ENCODE measurements around the gene TUBB1.

TUBB1 gene

DNA sequence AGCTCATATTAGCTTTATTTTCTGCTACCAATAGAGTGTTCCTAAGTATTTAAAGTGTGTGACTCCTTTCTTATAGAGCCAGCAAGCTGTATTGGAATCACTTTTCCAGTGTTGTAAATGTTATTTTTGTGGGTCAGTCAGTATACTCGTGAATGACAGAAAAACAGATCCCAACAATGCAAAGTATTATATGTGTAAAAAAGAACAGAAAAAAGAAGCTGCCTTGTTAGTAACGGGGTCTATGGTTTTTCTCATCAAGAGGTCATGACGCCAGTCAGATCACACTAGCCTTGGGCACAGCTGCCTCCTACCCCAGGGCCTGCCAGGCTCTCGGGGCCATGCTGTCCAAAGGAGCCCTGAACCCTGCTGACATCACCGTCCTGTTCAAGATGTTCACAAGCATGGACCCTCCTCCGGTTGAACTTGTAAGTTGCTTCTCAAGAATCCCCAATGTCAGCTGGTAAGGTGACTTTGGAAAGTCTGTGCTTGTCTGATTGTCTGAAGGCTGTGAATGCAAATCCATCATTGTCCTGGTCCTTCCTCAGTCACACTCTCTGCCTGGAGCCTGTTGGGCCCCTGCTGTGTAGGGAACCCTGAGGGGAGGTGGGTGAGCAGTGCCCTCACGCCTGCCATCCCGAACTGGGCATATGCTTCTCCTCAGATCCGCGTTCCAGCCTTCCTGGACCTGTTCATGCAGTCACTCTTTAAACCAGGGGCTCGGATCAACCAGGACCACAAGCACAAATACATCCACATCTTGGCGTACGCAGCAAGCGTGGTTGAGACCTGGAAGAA is 28.4 kb upstream of the TUBB1 start:
- no peak for FAIRE-seq

DNA sequence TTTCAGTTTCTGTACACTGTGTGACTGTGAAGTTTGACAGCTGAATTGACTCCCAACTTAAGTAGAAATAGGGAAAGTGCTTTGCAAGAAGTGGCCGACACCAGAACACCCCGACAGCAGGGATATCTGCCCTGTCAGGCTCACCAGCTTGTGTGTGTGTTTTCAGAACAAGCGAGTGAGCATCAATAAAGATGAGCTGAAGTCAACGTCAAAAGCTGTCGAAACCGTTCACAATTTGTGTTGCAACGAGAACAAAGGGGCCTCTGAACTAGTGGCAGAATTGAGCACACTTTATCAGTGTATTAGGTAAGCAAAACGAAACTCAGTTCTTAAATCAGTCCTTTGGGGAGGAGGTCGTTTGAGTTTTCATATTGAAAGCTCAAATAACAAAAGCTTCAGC is 27.5 kb upstream of the TUBB1 start:
- no peak for FAIRE-seq

DNA sequence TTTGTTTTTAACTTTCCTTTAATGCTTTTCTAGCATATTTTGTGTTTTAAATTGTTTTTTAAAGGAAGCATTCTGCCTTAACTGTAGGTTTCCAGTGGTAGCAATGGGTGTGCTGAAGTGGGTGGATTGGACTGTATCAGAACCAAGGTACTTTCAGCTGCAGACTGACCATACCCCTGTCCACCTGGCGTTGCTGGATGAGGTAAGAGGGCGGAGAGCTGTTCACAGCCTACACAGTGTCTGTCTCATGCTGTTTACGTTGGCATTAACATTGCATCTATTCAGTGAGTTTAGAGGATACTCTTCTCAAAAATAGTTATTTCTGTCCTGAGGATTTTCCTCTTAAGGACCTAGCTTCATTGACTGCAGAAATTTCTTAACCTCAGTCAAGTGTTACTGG is 26.3 kb upstream of the TUBB1 start:
- FAIRE-seq, result no peak

DNA sequence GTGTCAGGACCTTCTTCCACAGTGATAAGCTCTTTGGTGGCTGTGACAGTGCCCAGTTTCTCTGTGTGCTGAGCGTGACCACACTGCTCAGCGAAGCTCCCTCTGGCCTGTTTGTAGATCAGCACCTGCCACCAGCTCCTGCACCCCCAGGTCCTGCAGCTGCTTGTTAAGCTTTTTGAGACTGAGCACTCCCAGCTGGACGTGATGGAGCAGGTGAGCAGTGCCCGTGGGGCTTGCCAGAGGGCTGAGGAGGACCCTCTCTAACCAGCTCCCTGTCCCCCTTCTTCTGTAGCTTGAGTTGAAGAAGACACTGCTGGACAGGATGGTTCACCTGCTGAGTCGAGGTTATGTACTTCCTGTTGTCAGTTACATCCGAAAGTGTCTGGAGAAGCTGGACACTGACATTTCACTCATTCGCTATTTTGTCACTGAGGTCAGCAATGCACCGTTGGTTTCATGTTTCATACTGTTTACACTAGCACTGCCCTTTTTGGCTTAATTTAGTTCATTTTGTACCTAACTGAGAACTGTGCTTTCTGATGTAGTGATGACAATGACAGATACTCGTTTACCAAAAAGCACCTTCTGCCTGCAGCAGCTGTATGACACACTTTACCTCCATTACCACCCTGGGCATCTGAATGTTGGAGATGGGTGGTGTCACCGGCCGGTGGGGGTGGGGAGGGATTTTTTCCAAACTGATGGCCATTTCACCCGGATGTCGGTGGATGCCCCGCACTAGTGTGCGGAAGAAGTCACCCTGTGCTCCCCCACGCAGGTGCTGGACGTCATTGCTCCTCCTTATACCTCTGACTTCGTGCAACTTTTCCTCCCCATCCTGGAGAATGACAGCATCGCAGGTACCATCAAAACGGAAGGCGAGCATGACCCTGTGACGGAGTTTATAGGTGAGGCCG is 25.6 kb upstream of the TUBB1 start:
- no peak for FAIRE-seq

DNA sequence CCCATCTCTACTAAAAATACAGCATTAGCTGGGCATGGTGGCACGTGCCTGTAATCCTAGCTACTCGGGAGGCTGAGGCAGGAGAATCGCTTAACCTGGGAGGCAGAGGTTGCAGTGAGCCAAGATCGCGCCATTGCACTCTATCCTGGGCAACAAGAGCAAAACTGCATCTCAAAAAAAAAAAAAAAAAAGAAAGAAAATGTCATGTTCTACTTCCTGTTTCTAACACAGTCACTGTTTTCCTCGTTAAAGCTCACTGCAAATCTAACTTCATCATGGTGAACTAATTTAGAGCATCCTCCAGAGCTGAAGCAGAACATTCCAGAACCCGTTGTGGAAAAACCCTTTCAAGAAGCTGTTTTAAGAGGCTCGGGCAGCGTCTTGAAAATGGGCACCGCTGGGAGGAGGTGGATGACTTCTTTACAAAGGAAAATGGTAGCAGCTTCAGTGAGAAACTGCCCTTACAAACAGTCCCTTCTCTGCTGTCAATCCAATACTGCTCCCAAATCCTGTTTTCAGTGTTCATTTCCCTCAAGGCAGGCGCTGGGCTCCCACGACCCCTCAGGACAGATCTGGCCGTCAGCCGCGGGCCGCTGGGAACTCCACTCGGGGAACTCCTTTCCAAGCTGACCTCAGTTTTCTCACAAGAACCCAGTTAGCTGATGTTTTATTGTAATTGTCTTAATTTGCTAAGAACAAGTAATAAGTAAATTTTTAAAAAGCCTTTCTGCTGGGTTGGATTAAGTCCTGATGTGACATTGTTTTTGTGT is 24.7 kb upstream of the TUBB1 start:
- no peak for FAIRE-seq

DNA sequence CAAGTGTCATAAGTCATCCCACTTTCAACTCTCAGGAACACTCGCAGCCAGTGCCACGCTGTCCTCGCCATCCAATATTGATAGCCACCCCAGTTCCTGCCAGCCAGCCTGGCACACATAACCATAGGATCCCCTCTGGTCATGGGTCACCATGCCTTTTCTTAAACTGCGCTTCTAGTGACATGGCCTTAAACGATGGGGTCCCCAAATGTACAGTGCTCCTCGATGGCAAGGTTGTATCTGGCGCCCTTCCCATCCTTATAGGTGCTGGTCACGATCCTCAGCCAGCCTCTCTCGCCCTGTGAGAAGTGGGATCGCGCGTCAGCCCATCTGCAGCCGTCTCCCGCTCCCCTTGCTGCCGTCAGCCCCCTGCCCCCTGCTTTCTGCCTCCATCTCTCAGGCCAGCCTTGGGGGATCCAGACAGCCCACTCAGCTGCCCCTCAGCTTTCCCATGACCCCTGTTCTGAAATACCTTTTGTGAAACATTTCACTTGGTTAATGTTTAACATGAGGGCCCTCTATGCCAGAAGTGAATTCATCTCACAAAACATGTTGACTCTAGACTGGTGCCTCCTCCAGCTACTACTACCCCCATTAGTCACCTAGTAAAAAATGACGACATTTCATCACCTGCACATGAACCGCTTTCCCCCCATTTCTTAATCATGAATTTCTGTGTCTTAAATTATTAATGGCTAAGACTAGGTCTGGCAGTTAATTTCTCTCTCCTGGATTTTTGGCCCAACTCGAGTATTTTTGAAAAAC is 23.6 kb upstream of the TUBB1 start:
- FAIRE-seq, result no peak

DNA sequence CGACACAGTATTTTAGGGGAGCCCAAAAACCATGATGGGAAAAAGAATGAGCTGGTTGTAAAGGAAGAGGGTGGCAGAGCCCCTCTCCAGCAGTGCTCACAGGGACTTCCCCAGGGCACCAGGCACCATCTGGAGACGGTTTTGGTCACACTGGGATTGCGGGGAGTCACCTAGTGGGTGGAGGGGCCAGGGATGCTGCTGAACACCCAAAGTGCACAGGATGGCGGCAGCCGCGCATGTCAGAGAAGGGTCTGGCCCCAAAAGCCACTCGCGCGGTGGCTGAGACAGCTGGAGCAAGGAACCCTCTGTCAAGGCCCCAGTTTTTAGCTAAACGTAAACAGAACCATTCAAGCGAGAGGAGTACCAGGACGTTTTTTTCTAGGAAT is 23.0 kb upstream of the TUBB1 start:
- FAIRE-seq, result no peak

DNA sequence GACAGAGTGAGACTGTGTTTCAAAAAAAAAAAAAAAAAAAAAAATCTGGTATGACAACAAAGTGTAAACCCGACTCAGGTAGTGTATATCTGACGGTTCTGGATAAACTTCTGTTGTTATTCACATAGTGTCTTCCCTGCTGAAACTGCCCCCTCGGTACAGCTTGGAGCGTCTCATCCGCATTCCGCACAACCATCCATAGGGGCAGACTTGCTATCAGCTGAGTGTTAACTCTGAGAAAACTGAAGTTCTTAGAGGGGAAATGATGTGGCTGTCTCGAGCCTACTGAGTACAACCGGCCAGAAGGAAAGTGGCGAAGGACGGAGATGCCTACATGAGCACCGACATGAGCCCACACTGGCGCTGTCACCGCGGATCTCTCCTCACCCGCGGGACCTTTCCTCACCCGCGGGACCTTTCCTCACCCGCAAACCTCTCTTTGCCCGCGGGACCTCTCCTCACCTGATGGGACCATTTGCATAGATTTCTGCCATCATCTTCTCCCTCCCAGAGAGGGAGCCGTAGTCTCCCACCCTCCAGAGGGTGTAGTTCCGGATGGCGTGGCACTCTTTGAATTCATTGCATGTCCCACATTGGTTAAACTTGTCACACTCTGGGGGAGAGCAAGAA is 22.0 kb upstream of the TUBB1 start:
- FAIRE-seq, result no peak

DNA sequence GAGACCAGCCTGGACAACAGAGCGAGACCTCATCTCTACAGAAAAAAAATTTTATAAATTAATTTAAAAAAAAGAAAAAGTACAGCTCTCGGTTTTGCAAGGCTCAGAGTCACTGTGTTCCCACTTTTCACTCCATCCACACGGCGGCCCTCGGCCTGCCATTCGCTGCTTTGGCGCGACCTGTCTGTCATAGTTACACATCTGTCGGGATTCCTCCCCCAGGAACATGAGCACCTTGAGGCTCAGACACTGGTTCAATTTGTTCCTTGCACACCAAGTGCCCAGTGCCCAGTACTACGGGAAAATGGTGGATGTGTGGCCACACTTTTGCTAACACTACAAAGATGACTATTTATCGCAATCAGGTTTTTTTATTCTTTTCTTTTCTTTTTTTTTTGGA is 20.6 kb upstream of the TUBB1 start:
- FAIRE-seq, result no peak

DNA sequence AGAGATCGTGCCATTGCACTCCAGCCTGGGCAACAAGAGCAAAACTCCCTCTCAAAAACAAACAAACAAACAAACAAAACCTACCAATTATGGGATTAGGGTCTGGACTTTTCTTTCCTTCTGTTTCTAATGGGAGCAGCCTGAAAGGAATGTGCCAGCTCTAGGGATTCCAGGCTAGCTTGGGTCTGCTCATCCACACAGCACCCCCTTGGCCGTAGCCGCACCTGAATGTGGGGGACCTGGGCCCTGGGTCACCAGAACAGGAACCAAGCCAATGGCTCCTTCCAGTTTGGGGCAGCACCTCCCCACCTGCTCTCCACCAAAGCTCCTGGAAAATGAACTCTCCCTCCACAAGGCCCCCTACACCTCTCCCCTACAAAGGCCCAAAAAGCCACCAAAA is 18.9 kb upstream of the TUBB1 start:
- FAIRE-seq, result no peak

DNA sequence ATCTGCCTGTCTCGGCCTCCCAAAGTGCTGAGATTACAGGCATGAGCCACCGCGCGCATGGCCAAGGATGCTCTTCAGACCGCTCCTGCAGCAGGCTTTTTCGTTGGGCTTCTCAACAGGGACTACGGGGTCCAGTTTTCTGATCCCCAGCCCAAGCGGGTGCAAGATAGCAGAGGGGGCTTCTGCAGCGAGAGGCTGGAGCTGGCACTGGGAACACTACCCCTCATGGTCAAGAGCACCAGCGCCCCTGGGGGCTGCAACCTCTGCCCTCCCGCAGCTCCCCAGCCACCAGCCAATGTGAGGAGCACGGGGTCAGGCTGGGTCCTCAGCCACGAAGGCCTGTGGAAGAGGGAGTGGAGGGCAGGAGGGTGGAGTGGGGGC is 18.2 kb upstream of the TUBB1 start:
- FAIRE-seq, result no peak

DNA sequence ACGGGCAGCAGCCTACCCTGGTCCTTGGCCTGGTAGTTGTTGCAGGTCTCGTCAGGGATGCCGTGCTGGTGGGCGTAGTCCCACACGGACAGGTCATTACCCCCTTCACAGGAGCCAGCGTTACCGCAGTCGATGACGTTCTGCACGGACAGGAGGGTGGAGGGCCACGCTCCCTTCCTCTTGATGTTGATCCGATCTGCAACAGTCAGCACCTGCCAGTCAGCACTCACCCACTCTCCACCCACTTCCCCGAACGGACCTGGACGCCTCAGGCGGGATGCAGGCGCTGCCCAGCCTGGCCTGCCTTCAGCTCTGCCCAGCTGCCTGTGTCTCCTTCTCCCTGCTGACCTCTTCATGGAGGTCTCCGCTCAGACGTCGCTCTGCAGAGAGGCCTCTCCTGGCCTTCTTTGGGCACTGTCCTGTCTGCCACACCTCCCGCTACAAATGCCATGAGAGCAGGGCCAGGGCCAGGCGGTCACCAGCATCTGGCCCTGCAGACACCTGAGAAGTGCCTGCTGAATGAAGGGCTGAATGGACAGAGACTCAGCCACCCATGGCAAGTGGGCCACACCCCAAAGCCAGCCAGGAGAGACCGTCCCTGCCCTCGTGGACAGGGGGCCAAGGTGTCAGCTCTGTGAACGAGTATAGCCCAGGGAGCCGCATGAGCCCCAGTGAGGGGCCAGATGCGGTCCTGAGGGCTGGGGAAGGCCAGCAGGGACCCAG is 17.6 kb upstream of the TUBB1 start:
- no peak for FAIRE-seq

DNA sequence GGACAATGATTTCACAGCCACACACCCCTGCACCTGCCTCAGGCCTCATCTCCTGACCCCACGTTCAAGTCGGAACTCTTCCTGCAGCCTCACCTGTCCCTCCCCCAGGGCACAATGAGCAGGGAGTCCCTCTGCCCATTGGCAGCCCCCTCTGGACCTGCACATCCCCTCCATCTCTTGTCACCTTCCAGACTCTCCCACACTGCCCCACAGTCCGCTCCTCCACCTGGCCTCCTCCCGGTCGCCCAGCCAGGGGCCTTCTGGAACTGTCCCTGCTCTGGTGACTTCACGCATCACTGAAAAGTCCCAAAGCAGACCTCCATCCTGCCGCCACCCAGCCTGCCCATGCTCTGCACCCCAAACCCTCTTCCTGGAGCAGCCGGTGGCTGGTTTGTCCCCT is 16.8 kb upstream of the TUBB1 start:
- FAIRE-seq, result no peak

DNA sequence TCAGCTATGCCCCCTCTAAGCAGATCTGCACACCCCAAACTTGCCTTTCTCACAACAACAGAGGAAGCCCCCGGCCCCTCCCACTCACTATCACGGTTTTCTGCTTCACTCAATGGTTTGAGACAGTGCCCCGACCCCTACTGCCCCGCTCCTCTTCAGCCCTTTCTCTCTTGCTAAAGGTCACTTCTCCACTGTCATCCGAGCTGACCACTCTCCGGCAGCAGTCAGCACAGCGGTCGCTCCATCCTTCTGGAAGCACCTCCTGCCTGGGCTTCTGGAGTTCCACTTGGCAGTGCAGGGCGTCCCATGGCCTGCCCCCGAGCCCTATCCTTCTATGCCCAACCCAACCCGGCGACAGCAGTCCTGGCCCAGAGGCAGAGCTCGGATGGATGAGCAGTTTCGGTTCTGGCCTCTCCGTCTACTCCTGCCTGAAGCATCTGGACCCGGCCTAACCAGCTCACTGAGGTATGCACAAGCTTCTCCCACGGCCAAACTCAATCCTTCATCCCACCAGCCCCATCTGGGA is 16.3 kb upstream of the TUBB1 start:
- no peak for FAIRE-seq

DNA sequence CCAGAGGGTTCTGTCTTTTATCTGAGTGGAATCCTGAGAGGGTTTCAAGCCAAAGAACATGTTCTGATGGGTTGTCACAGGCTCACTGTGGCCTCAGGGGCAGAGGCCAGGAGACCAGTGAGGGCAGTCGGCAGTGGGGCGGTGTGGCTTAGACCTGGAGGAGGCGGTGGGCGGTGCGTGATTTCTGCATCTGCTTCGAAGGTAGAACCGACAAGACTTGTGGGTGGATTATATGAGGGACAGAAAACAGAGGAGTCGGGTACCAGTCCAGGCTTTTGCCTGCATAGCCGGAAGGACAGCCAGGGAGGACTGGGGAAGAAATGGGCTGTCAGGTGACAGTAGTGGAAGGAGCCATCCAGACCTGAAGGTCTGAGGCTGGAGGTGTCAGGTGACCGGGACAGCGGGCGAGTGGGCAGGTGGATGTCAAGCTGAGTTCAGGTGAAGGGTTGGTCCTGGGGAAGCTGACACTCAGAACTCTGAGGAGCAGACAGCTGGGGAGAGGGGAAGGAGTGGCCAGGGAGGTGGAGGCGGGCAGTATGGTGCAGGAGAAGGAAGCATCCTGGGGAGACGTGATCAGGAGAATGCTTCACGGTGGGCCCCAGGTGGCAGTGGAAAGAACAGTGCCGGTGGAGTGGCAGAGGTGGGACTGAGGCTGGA is 15.3 kb upstream of the TUBB1 start:
- FAIRE-seq, result no peak

DNA sequence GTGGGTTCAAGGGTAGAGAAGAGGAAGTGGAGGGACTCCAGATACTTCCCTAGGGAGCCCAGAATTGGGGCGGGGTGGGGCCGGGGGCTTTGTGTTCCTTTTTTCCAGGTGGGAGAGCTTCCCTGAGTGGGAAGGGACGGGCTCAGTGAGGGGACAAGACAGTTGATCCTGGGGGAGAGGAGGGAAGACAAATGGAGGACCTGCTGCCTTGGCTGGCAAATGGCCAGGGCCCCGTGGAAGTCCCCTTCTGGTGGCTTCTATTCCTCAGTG is 14.8 kb upstream of the TUBB1 start:
- FAIRE-seq, result no peak

DNA sequence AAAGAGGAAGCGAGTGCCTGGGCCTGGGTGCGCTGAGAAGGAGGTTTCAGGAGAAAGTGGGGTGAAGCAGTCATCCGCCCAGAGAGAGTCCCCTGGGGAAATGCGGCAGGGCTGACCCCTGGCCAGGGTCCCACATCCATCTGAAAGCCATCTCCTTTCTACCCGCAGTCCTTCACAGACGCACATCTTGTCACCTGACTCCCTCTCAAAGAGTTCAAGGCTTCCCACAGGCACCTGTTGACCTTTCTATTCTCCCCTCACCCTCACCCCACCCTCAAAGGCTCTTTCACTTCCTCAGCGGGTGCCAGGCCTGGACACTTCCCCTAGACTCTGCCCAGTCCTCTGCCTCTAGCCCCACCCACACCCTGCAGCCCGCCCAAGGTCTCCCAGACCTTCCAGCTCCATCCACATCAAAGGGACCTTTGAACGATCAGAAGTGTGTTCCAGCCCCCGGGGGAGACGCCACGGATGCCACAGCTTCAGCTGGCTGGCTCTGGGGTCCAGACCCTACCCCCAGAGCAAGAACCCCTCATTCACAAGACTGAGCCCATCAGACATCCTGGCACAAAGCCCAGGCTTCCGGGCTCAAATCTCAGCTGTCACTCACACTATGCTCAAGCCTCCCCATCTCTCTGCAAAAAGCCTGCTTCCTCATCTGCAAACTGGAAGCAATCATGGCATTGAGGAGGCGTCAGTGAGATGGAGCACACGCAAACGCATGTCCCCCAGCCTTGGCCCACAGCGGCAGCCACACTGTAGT is 14.3 kb upstream of the TUBB1 start:
- FAIRE-seq, result no peak

DNA sequence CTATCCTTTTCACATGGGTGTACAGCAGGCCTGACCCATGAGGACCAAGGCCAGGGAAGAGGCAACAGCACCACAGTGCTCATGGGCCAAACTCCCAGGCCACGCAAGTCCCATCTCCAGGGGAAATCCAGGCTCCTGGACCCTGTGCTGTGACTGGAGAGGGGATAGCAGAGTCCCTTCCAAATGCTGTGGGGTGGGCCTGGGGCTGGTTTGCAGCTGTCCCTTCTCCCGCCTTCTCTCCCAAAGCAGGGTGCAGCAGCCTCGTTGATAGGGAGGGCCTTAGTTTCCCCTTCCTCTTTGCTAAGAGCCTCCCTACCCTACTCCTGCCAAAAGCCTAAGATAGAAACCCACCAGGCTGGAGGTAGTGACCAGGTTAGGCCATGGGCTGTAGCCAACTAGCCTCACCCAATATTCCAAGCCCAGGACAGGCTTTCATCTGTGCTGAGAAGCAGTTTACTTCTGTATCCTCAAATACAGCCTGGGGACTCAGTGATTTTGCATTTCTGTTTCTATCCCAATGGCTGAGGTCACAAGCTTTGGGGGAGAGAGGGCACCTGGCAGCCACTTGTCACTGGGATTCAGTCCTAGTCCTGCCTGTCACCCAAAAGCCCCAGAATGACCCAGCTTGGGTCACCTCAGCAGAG is 13.6 kb upstream of the TUBB1 start:
- FAIRE-seq, result no peak

DNA sequence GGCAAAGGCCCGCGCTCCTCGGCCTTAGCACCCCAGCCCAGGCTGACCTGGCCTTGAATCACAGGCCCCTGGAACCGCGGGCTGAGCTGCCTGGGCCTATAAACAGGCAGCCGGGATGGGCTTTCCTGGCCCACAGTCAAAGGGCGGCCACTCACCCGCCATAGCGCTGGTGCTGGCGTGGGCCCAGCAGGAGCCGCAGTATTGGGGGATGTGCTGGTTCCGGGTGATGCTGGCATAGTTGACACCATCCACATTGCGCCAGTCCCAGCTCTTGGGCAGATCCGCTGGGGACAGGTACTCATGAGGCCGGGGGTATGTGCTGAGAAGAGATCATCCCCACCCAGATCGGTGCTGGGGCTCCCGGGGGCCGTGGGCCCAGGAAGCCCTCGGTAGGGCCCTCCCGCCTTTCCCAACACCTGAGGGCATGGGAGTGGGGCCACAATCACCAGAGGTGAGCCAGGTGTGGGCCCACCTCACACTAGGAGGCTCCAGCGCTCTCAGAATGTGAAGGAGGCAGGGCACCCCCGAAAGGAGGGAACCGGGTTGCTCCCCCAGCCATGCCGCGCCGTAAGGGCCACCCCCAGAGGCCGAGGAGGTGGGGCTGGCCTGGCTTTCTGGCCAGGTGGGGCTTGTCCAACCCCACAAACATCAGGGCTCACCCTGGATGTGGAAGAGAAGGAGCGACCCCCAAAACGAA is 12.9 kb upstream of the TUBB1 start:
- no peak for FAIRE-seq

Measured in TTC549 (cell line).